A549 (cell line): ENCODE measurements around the gene HSPB1.

ENCODE experiments used
- CHD2 ChIP-seq: fragments of 150-350 bp; IDR thresholded peaks from 2 replicates; pipeline ENCODE4 v1.6.1; 2014; ENCODE audit warnings: low read length; ENCODE audit not compliant: partially characterized antibody
- CHD4 ChIP-seq: fragments of 200-600 bp; sonication (generic); IDR thresholded peaks from 2 replicates; pipeline ENCODE4 v1.6.1; 2016; ENCODE audit warnings: antibody characterized with exemption, mild to moderate bottlenecking, borderline replicate concordance
- EP300 ChIP-seq, 2 experiments: fragments of >200 bp; sonication (Bioruptor Twin); formaldehyde crosslinking; IDR thresholded peaks; 2 replicates in 1 of 2; 3 replicates in 1 of 2; pipeline ENCODE4 v1.6.1; 2016 to 2017
- ESRRA ChIP-seq: fragments of 150-350 bp; IDR thresholded peaks from 2 replicates; pipeline ENCODE4 v1.6.1; 2014; ENCODE audit warnings: mild to moderate bottlenecking, low read length, borderline replicate concordance
- POLR2A ChIP-seq: IDR thresholded peaks from 2 replicates; pipeline ENCODE4 v1.6.1; 2012; ENCODE audit warnings: mild to moderate bottlenecking, low read length
- RFX5 ChIP-seq: fragments of 450-650 bp; IDR thresholded peaks from 2 replicates; pipeline ENCODE4 v1.7.1; 2014; ENCODE audit warnings: antibody characterized with exemption, mild to moderate bottlenecking, moderate library complexity
- TF ChIP-seq, protein P1 (sequence below): fragments of >200 bp; sonication (Bioruptor Twin); formaldehyde crosslinking; IDR thresholded peaks from 3 replicates; pipeline ENCODE4 v1.5.1; 2016
- TF ChIP-seq, protein P2 (sequence below): fragments of 200-600 bp; sonication (generic); IDR thresholded peaks from 2 replicates; pipeline ENCODE4 v1.6.1; 2016; ENCODE audit warnings: antibody characterized with exemption, mild to moderate bottlenecking, moderate library complexity

DNA sequence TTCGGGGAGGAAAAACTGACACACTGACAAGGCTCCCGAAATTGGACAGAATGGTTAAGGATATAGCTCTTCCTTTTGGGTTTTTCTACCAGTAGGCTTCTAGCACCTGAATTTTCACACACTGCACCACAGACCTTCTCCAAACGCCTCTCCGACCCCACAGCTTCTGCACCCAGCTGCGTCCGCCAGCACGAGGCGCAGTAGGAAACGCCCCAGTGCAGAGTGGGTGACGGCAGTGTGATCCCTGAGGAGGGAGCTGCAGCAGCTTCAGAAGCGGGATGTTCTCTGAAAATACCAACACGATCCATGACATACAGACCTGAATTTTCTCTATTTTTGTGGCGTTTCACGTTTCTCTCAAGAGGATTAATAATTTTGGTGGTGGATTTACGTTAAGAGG, 25.9 kb downstream of the HSPB1 start:
- TF ChIP-seq, protein P1, sequence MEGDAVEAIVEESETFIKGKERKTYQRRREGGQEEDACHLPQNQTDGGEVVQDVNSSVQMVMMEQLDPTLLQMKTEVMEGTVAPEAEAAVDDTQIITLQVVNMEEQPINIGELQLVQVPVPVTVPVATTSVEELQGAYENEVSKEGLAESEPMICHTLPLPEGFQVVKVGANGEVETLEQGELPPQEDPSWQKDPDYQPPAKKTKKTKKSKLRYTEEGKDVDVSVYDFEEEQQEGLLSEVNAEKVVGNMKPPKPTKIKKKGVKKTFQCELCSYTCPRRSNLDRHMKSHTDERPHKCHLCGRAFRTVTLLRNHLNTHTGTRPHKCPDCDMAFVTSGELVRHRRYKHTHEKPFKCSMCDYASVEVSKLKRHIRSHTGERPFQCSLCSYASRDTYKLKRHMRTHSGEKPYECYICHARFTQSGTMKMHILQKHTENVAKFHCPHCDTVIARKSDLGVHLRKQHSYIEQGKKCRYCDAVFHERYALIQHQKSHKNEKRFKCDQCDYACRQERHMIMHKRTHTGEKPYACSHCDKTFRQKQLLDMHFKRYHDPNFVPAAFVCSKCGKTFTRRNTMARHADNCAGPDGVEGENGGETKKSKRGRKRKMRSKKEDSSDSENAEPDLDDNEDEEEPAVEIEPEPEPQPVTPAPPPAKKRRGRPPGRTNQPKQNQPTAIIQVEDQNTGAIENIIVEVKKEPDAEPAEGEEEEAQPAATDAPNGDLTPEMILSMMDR: no peak
- TF ChIP-seq EP300 (IDR thresholded peaks at IDR 0.05): no peak
- TF ChIP-seq RFX5: no peak
- TF ChIP-seq, protein P2, sequence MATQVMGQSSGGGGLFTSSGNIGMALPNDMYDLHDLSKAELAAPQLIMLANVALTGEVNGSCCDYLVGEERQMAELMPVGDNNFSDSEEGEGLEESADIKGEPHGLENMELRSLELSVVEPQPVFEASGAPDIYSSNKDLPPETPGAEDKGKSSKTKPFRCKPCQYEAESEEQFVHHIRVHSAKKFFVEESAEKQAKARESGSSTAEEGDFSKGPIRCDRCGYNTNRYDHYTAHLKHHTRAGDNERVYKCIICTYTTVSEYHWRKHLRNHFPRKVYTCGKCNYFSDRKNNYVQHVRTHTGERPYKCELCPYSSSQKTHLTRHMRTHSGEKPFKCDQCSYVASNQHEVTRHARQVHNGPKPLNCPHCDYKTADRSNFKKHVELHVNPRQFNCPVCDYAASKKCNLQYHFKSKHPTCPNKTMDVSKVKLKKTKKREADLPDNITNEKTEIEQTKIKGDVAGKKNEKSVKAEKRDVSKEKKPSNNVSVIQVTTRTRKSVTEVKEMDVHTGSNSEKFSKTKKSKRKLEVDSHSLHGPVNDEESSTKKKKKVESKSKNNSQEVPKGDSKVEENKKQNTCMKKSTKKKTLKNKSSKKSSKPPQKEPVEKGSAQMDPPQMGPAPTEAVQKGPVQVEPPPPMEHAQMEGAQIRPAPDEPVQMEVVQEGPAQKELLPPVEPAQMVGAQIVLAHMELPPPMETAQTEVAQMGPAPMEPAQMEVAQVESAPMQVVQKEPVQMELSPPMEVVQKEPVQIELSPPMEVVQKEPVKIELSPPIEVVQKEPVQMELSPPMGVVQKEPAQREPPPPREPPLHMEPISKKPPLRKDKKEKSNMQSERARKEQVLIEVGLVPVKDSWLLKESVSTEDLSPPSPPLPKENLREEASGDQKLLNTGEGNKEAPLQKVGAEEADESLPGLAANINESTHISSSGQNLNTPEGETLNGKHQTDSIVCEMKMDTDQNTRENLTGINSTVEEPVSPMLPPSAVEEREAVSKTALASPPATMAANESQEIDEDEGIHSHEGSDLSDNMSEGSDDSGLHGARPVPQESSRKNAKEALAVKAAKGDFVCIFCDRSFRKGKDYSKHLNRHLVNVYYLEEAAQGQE: no peak
- TF ChIP-seq ESRRA: no peak
- TF ChIP-seq CHD4: no peak
- TF ChIP-seq POLR2A: no peak
- TF ChIP-seq CHD2: no peak
